HG03095 (cell line): ENCODE results near the gene TERB1.

Source experiments
- ATAC-seq: cut with Tn5 transposase; IDR thresholded peaks from one replicate; pipeline ENCODE4 v1.9.1; 2021; ENCODE audit warnings: moderate library complexity; ENCODE audit not compliant: unreplicated experiment

TERB1 gene

GRCh38 chr16:66750279-66751052 is 50.9 kb downstream of the TERB1 start:
- ATAC-seq = no peak

DNA sequence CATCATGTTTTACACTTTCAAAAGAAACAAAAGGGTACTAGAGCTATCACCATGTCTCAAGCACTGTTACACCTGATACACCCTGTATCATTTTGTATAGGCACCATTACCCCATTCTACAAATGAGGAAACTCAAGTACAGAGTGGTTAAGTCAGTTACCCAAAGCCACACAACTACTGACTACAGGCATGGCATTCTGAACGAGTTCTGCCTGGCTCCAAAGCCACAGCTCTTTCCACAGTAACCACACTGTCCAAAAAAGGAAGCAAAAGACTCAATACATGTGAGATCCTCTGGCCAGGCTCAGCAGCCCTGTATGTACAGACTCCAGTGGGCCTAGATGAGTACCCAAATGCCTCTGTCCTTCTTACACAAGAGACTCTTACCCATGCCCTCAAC is 54.7 kb downstream of the TERB1 start:
- ATAC-seq = no peak

DNA sequence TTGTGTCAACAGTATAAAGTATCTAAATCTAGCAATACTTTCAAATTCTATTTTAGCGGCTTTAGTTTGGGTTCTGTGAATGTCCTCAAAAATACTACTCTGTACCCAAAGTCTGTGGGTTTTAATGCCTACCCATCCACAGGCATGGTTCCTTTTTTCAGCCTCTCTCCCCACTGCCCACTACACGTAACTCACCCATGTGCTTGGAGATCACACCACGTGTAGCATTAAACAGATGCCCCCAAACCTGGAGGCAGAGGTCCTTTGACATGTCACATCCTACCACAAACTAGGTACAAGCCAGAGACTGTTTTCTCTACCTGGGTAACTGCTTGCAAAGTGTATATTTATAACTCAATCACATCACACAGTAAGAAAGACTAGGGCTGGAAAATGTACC is 55.3 kb downstream of the TERB1 start:
- ATAC-seq = no peak

GRCh38 chr16:66741950-66742808 is 59.2 kb downstream of the TERB1 start:
- ATAC-seq = no peak

DNA sequence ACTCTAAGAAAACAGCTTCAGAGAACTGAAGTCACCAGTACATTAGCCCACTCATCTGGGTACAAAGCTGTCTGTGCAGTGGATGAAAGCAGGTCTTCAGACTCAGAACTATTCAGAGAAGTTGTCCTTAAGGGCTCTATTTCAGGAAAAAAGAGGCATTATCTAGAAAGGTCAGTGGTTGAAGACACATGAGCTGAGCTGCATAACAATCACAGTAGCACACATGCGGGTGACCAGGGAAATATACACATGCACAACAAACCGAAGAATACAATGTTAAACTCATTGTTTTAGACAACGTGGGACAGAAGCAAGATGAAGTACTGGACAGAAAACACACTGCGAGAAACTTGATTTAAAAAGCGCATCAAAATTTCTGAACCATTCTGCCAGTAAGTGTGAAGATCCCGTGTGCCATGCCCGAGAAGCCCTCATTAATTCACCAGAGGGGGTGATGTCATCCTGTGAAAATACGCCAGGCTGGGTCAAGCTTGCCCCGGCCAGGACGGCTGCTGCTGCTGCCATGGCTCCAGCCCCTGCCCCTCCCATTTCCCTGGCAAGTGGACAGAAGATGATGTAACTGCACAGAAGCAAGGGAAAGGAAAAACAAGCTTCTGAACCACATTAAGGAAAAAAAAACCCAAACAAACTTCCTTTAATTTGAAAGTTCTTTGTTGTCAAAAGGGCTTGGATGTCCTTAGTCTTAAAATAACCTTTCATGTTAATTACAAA is 60.0 kb downstream of the TERB1 start:
- ATAC-seq = no peak

- no peak for ATAC-seq
These were observed 60.9 kb downstream of the TERB1 start for GRCh38 chr16:66740533-66740932.

- no peak for ATAC-seq
These were observed 61.4 kb downstream of the TERB1 start for GRCh38 chr16:66740010-66740409.

DNA sequence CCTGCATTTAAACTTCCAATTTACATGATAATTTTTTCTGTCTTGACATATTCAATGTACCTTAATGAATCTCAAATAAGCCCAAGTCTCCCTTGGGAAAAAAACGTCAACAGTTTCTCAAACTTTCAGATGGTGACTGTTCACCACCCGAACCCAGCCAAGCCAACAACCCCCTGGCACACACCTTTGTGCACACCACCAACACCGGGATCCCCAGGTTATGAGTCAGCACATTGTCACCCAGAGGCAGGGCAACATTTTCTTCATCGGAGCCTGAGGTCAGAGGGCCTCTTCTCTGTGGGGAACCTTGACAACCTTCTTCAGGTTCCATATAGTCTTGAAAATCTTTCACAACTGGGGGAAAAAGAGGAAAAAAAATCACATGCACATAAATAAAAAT is 65.5 kb downstream of the TERB1 start:
- ATAC-seq = no peak

DNA sequence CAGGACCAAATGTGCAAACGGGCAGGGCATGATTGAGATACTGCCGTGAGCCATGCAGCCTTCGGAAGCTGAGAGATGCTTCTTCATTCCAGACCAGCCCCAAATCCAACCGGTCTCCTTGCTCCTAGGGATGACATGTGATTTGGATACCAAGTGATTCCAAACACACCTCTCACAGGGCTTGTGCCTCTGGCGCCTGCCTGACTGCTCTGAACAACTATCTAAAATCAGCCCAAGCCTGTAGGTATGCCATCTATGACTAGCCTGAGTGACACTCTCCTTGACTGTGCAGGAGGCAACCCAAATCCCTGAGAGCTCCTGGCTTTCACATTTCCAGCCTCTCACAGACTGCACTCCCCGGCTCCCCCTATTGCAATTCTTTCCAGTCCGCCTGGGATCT is 70.3 kb downstream of the TERB1 start:
- ATAC-seq = no peak

GRCh38 chr16:66728804-66729203 is 72.6 kb downstream of the TERB1 start:
- no peak for ATAC-seq

GRCh38 chr16:66728117-66728787 is 73.1 kb downstream of the TERB1 start:
- ATAC-seq = no peak

GRCh38 chr16:66720766-66721165 is 80.6 kb downstream of the TERB1 start:
- ATAC-seq = no peak

- ATAC-seq = no peak
These were observed 82.1 kb downstream of the TERB1 start for GRCh38 chr16:66719246-66719645.

DNA sequence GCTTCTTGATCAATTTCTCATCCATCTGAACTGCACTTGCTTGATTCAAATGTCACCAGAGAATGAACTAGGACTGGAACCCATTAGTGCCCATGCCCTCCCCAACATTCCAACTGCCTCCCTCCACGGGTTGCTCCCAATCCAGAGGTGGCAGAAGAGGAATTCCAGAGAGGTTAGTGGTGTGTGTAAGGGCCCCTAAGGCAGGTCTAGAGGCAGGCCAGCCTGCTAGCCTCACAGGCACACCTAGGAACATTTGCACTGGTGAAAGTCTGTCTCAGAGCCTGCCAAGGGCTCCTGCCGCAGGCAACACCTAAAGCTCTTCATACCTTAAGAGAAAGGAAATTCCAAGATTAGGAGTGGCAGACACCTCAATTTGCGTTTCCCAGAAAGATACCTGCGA is 83.6 kb downstream of the TERB1 start:
- ATAC-seq = no peak

DNA sequence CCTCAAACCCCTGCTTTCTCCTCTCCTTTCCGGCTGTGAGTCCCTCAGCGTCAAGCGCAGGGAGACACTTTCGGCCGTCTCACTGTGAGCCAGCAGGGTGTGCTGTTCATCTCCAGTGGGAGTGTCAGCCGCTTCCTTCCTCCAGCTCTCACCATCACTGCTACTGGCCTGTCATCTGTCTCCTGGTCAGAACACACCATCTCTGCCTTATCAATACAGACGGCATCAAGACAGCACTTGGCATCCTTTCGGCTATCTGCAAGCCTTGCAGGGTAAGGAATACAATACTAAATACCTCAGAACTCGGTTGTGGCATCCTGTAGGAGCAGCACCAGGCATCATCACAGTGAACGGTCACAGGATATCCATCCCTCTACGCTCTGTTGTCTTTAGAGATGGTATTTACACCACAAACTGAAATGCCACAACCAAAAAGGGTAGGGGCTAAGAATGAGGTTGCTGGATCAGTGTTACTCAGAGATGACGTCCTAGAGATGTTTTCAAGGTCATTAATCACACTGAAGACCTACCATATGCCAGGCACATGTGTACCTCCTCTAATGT is 84.2 kb downstream of the TERB1 start:
- ATAC-seq = no peak

GRCh38 chr16:66714654-66715307 is 86.6 kb downstream of the TERB1 start:
- no peak for ATAC-seq

DNA sequence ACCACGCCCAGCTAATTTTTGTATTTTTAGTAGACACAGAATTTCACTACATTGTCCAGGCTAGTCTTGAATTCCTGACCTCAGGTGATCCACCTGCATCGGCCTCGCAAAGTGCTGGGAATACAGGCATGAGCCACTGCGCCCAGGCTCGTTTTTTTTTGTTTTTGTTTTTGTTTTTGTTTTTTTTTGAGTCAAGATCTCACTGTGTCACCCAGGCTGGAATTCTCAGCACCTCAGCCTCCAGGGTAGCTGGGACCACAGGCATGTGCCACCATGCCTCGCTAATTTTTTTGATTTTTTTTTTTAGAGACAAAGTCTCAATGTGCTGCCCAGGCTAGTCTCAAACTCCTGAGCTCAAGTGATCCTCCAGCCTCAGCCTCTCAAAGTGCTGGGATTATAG is 87.3 kb downstream of the TERB1 start:
- ATAC-seq = no peak

DNA sequence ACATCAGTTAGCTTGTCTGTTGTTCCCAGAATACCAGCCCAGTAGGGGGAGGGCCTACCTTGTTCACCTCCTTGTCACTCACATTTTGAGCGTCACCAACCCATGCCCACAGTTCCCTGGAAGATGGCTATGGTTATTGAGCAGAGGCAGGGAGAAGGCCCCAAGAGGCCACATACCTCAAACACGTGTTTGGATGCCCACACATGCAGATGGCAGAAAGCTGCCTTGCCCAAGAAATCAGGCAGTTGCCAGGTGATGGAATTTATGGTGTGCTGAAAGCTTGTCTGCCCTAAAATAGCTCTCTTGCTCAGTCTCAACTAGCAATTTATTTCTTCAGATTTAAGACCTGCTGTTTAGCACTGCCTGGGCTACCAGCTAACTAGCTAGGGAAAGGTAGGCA is 88.3 kb downstream of the TERB1 start:
- no peak for ATAC-seq

GRCh38 chr16:66712512-66712911 is 88.9 kb downstream of the TERB1 start:
- ATAC-seq = no peak

DNA sequence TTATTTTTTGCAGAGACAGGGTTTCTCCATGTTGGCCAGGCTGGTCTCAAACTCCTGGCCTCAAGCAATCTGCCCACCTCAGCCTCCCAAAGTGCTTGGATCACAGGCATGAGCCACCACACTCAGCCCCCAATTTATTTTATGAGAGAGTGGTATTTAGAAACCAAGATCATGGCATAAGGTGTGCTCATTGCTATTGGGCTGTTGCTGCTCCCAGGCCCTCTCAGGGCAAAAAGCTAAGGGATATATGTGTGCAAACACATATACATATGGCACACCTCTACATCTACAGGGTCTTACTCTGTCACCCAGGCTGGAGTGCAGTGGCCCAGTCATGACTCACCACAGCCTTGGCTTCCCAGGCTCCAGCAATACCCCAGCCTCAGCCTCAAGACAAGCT is 89.8 kb downstream of the TERB1 start:
- no peak for ATAC-seq
